HCEC 1CT (cell line): ENCODE measurements around the gene MEA1.
"Not testable (repeated sequence)": the region's sequence is repeated elsewhere in the genome, so short reads cannot be mapped to it uniquely, and the experiment has no call there.

Source experiments
- DNase-seq: peaks from one replicate; pipeline ENCODE4 v3.0.0-alpha.2; 2017

The MEA1 gene

GRCh38 chr6:43006251-43006650 lies 7.5 kb downstream of the MEA1 start:
- DNase-seq: no peak

DNA sequence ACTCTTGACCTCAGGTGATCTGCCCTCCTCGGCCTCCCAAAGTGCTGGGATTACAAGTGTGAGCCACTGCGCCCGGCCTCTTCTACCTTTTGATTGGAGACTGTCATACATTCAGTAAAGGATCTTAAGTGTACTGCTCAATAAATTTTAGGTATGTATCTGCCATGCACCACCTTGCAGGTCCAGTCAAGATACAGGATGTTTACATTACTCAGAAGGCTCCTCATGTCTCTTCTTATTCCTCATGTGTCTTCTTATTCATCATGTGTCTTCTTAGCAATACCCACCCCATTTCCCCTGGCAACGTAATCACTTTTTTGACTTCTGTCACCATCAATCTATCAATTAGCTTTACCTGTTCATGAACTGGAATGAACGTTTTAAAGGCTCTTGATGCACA lies 7.9 kb downstream of the MEA1 start:
- no peak for DNase-seq

- no peak for DNase-seq
Measured at GRCh38 chr6:43001843-43002242, 11.9 kb downstream of the MEA1 start.

DNA sequence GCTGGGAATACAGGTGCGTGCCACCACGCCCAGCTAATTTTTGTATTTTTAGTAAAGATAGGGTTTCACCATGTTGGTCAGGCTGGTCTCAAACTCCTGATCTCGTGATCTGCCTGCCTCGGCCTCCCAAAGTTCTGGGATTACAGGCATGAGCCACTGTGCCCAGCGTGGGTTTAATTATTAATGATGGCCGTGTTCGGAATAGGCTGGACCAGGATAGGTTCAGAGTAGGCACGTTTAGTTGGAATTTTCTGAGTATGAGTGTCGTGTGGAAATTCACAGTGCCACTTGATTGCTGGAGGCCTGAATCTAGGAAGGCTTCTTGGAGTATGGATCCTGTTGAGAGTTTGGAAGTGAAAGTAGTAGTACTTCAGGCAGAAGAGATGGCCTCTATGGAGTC lies 15.5 kb downstream of the MEA1 start:
- not testable (repeated sequence) for DNase-seq

DNA sequence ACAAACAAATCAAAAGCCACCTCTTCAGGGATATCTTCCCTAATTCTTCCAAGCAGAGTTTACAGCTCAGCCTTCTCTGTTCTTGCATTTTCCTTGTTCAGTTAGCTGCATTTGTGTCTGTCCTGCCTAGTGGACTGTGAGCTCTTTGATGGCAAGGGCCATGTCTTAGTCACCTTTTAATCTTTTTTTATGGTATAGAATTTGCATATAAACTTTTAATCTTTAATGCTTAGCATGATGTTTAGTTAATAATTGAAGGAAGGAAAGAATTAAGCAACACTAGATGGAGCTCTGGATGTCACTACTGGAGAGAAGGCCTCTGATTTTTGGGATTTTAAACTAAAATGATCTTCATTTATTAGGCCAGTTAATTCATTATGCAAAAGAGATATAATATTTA lies 17.2 kb downstream of the MEA1 start:
- no peak for DNase-seq

- no peak for DNase-seq
Measured at GRCh38 chr6:42993445-42993844, 20.3 kb downstream of the MEA1 start.

- DNase-seq: no peak
Measured at GRCh38 chr6:42989923-42990322, 23.8 kb downstream of the MEA1 start.

DNA sequence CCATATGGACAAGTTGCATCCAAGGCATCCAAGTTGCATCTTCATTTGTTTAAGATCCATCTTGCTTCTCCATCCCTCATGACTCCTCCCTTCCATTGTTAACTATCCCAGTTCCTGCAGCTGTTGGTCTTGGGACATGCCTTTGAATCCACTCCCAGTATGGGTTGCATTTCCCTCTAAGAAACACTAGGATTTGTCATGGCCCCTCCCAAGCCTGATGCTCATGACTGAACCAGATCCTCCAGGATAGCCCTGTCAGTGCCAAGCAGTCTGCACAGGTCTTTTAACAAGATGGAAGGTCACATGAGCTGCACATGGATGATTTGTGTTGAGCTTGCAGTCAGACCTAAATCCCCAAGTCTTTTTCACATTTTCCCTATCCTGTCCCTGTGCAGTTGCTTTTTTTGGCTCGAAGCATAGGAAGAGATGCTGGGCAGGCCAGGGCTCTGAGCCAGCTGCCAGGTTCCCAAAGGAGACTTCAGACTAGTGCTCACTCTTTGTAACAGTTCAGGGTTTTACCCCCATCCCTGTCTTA lies 25.2 kb downstream of the MEA1 start:
- no peak for DNase-seq

- no peak for DNase-seq
Measured at GRCh38 chr6:42987533-42988451, 26.0 kb downstream of the MEA1 start.

GRCh38 chr6:42984924-42985475 lies 28.7 kb downstream of the MEA1 start:
- DNase-seq: no peak

DNA sequence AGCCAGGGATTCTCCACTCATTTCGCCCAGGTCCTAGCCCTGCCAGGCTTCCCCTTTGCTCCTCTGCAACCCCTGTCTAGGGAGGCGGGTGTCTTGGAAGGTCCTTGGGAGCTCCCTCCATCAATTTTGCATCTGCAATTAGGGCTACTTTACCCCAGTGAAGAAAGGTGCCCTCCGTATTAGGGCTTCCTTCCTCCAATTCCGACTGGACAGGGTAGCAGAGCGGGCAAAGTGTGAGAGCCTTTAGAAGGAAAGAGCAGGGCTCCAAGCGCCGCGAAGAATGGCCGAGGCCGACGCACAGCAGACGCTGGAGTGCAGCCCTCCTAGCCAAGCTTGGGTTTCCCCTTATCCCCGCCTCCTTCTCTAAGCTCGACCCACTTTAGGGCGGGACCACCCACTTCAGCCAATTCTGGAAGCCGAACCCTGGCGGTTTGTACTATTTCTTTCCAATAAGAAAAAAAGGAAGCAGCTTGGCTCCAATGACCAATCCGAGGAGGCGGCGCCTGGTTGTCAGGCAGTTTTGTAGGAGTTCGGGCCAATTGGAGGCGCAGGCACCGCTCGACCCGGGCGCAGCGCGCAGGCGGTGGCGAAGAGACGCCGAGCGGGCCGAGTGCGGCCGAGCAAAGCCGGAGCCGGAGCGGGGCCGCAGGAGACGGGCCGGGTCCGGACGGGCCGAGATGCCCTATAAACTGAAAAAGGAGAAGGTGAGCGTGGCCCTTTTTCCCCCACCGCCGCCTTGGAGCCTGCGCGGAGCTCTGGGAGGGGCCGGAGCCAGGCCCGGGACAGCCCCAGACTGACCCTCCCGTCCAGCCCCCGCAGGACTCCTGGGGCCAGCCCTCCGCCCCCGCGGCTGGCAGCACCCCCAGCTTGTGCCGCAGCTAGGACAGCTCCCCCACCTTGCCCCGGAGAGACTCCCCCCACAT lies 29.5 kb downstream of the MEA1 start, which contains the start of gene PPP2R5D:
PPP2R5D (plus strand) TSS at position 570 of the 923 bp plus-strand sequence; CDS start at position 678, 108 bp downstream.
- DNase-seq: peak; percentile 99

GRCh38 chr6:42981836-42982235 lies 31.9 kb downstream of the MEA1 start:
- DNase-seq: peak; percentile 21

DNA sequence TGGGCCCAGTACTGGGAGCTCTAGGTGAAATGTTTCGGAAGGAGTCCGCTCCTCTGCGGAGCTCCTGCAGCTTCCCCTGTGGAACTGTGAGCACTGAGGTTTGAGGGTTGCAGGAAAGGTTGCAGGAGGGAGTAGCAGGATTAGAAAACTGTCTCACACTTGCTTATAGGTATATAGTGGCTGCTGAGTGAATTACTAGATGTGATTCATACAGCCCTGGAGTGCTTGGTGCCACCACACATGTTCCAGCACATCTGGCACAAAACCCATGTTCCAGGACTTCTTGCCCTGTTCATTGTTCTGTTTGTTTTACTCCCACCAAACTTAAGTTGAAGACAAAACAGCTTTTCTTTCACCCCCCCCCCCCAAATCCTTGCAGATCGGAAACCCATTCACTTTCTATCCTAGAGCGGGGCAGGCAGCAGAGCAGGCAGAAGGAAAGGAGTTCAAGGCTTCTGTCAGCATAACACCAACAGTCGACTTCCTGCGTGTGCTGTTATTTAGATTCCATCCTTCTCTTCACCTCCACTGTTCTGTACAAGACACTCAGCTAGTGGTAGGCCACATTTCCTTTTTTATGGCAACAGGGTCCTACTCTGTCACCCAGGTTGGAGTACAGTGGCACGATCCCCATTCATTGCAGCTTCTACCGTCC lies 34.1 kb downstream of the MEA1 start:
- peak; percentile 35 for DNase-seq

DNA sequence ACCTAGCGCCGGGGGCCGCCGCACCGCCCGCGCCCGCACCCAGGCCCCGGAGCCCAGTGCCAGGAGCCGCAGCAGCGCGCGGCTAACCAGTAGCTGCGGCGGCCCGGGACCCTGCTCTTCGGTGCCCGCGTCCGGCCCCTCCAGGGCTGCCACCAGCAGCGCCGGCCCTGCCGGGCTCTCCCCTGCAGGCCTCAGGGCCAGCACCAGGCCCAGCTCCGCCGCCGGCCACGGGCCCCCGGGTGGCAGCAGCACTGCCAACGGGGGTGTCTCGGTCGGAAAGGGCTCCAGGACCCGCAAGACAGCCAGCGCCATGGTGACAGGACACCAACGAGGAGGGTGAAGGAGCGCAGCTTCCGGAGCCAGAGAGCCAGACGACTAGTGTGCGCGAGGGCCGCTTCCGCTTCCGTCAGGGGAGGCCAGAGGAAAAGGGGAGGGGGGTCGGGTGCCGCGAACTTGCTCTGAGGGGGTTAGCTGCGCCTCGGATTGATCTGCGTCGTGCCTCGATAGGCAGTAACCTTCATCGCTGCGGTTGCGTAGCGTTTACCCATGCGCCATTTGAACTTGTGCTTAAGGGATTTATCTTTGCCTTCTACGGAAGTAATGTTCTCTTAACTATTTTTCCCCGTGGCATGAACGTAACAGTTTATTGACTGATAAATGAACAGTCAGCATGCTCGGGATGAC lies 34.8 kb downstream of the MEA1 start, which contains the start of gene PEX6:
PEX6 (minus strand) TSS at position 343 of the 684 bp plus-strand sequence; CDS start at position 312, 31 bp downstream.
- peak; percentile 80 for DNase-seq

- peak; percentile 15 for DNase-seq
Measured at GRCh38 chr6:42978487-42978838, 35.3 kb downstream of the MEA1 start.

DNA sequence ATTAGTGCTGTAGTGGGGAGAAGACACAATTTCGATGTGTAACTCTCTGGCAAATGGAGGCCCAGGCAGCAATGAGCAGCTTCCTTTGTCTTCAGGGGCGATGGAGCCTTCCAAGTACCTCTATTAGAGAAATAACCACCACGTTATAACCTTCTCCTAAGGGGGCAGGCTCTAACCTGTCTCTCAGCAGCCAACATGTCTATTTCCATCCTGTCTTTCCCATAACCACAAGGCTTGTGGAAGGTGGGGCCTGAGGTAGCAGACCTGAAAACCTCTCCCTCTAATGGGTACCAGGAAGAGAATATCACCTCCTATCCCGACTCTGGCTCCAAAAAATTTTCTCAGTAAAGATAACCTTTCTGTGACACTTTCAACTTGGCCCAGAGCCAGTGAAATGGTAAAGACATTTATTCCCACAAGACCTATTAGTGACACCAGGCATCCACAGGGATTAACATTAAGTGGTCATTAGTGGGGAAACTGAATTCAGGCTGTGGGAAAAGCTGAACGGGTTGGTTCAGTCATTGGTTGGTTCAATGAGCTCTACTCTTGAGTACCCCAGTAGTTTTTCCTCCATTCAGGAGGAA lies 38.7 kb downstream of the MEA1 start:
- DNase-seq: no peak

DNA sequence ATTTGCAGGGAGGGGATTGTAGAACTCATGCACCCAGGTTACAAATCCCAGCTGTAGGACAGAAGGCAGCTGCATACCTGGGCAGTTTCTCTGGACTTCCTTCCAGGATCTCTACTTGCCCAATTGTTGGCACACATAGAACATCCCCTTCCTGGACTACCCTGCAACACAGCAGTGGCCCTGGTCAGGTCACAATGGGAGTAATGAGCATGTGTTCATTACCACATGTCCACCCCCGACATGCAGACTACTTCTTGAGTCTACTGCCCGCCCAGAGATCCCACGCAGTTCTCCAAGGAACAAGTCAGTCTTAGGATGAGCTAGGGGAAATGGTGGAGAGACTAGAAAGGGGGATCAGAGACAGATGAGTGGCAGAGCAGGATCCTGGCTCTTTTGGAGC lies 39.8 kb downstream of the MEA1 start:
- no peak for DNase-seq

DNA sequence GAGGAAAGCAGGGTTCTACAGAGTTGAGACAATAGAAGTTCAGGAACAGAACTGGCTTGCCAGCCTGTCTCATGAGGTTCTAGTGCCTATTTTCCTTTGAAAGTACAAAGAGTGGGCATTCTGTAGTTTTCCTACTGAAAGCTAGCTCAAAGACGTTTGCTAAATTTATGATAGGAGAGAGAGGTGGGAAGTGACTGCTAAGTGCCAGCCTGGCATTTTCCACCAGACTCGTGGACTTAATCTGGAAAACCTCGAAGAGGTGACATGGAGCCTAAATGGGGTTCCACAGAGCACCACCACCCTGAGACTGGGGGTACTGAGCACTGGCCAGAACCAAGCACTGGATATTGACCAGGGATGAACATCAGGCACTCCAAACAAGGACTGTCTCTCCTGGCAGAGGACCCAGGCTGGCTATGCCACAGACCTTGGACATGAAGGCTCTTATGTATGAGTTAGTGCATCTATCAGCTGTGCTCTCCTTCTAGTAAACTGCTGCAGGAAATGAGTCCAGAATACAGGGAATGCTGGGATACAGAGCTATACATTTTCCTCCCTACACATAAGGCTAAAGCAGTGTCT lies 41.9 kb downstream of the MEA1 start:
- no peak for DNase-seq

DNA sequence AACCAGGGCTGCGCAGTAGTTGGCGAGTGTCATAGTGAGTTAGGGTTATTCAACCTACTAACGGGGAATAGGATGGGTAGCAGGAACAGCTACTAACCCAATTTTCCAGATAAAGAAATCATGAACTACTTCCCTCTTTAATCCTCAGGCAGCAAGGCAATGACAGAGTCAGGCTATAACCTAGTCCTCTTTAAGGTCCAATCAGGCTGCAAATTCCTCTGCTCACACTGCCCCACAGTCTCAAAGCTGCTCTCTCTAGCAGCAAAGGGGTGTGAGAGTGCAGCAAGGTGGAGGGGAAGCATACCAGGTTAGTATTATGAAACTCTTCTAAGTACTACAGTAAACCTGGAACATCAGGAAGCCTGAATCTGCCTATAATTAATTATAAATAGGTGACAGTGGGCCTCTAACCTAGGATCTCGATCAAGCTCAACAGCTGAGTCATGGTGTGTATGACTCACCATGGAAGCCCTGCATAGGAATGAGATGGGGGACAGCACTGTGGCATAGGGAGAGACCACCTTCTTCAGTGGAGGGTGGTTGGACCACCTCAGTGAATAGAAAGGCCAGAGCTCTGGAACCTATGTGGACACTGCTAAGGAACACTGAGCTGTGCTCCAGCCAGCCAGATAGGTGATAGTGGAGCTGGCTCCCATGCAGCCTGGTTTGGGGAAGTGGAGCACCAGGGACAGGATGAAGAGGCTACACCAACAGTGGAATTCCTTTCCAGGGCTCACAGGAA lies 42.7 kb downstream of the MEA1 start:
- peak; percentile 24 for DNase-seq

DNA sequence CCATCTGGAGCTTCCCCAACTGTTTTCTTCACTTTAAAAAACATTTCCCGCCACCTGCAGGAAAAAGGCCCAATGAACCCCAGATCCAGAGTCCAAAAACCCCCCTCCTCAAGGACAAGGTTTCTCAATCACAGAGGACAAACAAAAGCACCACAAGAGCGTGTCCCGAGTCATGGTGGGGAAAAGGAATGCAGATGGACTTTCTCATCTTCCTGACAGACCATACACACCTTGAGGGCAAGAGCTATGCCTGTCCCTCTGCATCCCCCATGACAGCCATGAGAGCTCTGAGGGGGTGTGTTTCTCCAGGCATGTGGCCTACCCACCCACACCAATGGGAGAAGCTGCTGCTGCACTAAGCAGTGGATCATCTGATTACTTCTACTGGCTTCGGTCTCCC lies 43.8 kb downstream of the MEA1 start:
- DNase-seq: no peak
